ENCODE measurements around the gene COL5A3.

COL5A3 gene

DNA sequence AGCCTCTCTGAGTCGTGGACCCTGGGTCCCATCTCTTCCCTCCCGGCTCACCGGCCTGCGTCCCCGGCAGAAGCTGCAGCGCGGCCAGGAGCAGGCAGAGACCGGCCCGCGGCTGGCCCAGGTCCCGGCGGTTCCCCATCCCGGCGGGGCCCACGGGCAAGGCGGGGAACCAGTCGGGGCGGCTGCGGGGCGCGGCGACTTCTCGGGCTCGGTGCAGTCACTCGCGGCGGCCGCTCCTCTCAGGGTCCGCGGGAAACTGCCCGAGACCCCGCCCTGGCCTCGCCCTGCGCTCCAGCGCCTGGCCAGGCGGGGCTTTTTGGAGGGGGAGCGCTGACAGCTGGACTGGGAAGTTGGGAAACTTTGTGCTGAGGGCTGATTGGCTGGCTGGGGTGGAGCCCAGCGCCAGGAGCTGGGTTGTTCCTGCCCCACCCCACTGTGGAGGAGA is at the start of gene COL5A3:
COL5A3 (minus strand) TSS at position 258 of the 445 bp plus-strand sequence; CDS start at position 139, 119 bp downstream.
- no peak for TF ChIP-seq POLR2A (IDR thresholded peaks at IDR 0.05; ENCODE audit: extremely low read depth, insufficient read length)
- TF ChIP-seq MYC (IDR thresholded peaks at IDR 0.05; ENCODE audit: low read depth, low read length), result no peak
- TF ChIP-seq, protein P1, sequence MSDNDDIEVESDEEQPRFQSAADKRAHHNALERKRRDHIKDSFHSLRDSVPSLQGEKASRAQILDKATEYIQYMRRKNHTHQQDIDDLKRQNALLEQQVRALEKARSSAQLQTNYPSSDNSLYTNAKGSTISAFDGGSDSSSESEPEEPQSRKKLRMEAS (IDR thresholded peaks at IDR 0.05; ENCODE audit: low read depth, low read length), result no peak
- TF ChIP-seq, protein P2, sequence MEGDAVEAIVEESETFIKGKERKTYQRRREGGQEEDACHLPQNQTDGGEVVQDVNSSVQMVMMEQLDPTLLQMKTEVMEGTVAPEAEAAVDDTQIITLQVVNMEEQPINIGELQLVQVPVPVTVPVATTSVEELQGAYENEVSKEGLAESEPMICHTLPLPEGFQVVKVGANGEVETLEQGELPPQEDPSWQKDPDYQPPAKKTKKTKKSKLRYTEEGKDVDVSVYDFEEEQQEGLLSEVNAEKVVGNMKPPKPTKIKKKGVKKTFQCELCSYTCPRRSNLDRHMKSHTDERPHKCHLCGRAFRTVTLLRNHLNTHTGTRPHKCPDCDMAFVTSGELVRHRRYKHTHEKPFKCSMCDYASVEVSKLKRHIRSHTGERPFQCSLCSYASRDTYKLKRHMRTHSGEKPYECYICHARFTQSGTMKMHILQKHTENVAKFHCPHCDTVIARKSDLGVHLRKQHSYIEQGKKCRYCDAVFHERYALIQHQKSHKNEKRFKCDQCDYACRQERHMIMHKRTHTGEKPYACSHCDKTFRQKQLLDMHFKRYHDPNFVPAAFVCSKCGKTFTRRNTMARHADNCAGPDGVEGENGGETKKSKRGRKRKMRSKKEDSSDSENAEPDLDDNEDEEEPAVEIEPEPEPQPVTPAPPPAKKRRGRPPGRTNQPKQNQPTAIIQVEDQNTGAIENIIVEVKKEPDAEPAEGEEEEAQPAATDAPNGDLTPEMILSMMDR (IDR thresholded peaks at IDR 0.05; ENCODE audit: low read depth, low read length), result no peak
- no peak within 1 kb of the TSS for H3K4me3 ChIP-seq (ENCODE audit: low read depth, low read length)
- no peak for DNase-seq (ENCODE audit: low read depth)

DNA sequence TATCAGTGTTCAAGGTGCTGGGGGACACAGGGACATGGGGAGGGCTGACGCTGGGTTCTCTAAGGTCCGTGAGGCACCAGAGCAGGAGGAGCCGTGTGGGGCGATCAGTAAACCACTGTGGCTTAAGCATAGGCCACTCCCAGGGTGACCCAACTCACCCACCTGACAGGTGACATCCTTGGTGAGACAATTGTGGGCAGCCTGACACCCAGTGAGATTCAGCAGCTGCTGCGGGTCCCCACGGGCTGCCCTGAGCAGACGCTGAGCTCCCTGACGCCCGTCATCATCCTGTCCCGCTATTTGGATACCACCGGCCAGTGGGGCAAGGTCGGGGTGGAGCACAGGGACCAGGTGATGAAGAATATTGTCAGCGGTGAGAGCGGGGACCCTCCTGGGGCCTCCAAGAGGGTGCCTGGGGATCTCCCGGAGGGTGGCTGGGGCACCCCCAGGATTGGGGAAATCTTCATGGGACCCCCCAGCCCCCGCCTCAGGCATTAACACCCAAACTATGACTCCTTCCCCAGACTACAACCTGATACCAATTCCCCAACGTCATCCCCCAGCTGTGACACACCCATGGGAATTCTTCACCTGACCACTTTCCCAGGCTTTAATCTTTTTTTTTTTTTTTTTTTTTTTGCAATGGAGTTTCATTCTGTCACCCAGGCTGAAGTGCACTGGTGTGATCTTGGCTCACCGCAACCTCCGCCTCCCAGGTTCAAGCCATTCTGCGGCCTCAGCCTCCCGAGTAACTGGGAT is 42.5 kb upstream of the COL5A3 start:
- no peak overlapping the region for H3K4me3 ChIP-seq (ENCODE audit: low read depth, low read length)
- DNase-seq (ENCODE audit: low read depth), result no peak
- TF ChIP-seq MYC (IDR thresholded peaks at IDR 0.05; ENCODE audit: low read depth, low read length), result no peak
- TF ChIP-seq, protein P2 (IDR thresholded peaks at IDR 0.05; ENCODE audit: low read depth, low read length), result no peak
- TF ChIP-seq, protein P1 (IDR thresholded peaks at IDR 0.05; ENCODE audit: low read depth, low read length), result no peak
- no peak for TF ChIP-seq POLR2A (IDR thresholded peaks at IDR 0.05; ENCODE audit: extremely low read depth, insufficient read length)

DNA sequence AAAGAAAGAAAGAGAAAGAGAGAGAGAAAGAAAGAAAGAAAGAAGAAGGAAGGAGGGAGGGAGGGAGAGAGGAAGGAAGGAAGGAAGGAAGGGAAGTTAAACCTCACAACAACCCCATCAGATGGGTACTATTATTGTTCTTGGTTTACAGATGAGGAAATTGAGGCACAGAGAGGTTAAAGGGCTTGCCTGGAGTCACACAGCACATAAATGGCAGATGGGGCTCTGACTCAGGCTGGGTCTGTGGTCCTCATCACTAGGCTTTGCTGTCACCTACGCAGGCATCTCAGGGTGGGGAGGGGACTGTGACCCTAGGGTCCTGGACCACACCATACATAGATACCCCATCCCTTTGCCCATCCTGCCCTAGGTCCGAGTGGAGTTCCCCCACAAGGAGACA is 39.3 kb upstream of the COL5A3 start:
- H3K4me3 ChIP-seq (ENCODE audit: low read depth, low read length), result no peak overlapping the region
- DNase-seq (ENCODE audit: low read depth), result no peak
- TF ChIP-seq, protein P2 (IDR thresholded peaks at IDR 0.05; ENCODE audit: low read depth, low read length), result no peak

DNA sequence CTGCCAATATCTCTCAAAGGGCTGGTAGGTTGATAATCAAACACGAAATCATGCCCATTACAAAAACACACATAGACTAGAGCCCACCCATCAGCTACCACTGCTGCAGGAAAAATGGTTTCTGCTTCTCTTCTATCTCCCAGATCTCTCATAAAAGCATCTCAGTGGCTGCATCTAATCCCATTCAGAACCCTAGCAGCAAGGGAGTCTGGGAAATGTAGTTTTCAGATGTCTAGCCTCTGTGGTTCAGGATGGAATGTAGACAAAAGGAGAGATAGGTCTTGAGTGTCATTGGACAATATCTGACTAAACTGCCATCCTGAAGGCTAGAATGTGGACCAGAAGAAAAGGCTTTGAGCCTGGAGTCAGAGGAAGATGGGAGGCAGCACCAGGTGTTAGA is 35.1 kb upstream of the COL5A3 start:
- TF ChIP-seq, protein P2 (IDR thresholded peaks at IDR 0.05; ENCODE audit: low read depth, low read length), result no peak
- TF ChIP-seq MYC (IDR thresholded peaks at IDR 0.05; ENCODE audit: low read depth, low read length), result no peak
- TF ChIP-seq POLR2A (IDR thresholded peaks at IDR 0.05; ENCODE audit: extremely low read depth, insufficient read length), result no peak
- TF ChIP-seq, protein P1 (IDR thresholded peaks at IDR 0.05; ENCODE audit: low read depth, low read length), result no peak
- DNase-seq (ENCODE audit: low read depth), result peak; percentile 51
- H3K4me3 ChIP-seq (ENCODE audit: low read depth, low read length), result no peak overlapping the region

DNA sequence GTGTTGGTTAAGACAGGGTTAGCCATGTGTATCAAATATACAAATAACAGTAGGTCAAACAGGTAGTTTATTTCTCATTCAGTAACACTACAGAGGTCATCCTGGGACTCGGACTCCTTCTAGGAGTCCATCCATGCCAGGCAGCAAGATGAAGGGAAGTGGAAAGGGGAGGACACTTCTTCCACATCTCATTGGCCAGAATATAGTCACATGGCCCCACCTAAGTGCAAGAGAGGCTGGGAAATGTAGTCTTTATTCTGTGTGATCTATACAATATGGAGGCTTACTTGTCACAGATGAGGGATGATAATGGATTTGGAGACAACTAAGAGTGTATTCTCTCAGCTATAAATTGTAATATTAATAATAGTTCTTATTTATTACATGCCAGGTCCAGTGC is 34.1 kb upstream of the COL5A3 start:
- H3K4me3 ChIP-seq (ENCODE audit: low read depth, low read length), result no peak overlapping the region
- TF ChIP-seq, protein P1 (IDR thresholded peaks at IDR 0.05; ENCODE audit: low read depth, low read length), result peak; percentile 89
- no peak for TF ChIP-seq MYC (IDR thresholded peaks at IDR 0.05; ENCODE audit: low read depth, low read length)
- no peak for TF ChIP-seq POLR2A (IDR thresholded peaks at IDR 0.05; ENCODE audit: extremely low read depth, insufficient read length)
- peak; percentile 71 for DNase-seq (ENCODE audit: low read depth)

DNA sequence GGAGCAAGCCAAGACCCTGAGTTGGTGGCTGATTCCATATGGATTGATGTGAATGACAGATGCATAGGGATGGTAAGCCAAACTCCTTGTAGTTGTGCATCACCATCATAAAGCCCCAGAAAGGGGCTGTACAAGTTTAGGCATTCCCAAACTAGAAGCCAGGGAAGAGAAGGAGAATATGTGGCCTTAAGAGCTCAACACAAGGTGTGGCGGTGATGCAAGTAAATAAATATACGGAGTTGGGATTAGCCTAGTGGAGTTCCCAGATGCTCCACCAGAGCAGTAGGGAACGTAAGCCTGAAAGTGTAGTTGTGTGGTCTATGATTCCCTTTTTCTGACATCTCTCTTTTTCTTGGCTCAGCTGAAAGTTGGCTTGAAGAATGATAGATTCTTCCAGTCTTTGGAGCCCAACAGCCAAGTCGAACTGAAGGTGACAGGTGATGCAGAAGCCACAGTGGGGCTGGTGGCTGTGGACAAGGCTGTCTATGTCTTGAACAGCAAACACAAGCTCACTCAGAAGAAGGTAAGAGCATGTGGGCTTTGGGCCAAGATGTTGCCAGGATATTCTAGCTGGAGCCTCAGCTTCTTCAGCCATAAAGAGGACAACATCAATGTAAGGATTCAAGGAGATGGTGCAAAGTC is 33.1 kb upstream of the COL5A3 start:
- no peak overlapping the region for H3K4me3 ChIP-seq (ENCODE audit: low read depth, low read length)
- no peak for DNase-seq (ENCODE audit: low read depth)
- TF ChIP-seq, protein P2 (IDR thresholded peaks at IDR 0.05; ENCODE audit: low read depth, low read length), result no peak
- TF ChIP-seq, protein P1 (IDR thresholded peaks at IDR 0.05; ENCODE audit: low read depth, low read length), result no peak
- TF ChIP-seq POLR2A (IDR thresholded peaks at IDR 0.05; ENCODE audit: extremely low read depth, insufficient read length), result no peak
- TF ChIP-seq MYC (IDR thresholded peaks at IDR 0.05; ENCODE audit: low read depth, low read length), result no peak

All from NB4 (cell line).